ENCODE measurements around the gene OLFM3. TPM values are rescaled to one million over a fixed set of nuclear protein-coding genes. Genes with fewer than 3 reads are reported as not detected.

Gene OLFM3
- total RNA-seq, 2 experiments from 2014 or later: not detected

GRCh38 chr1:101928829-101929228 lies 67.9 kb downstream of the OLFM3 start:
- H3K9me3 Mint-ChIP-seq: peaks cover 2% of the 10 kb centered on the region
- POLR2A ChIA-PET: no interaction called here
- no peak overlapping the region for H3K4me3 Mint-ChIP-seq
- no peaks in the 10 kb centered on the region for H3K36me3 Mint-ChIP-seq
- ATAC-seq (ENCODE audit: low read depth) (no peak), DNase-seq (no peak)
- no peaks in the 10 kb centered on the region for H3K4me1 Mint-ChIP-seq
- no peak overlapping the region for H3K27ac Mint-ChIP-seq
- H3K27me3 Mint-ChIP-seq: no peaks in the 10 kb centered on the region

GRCh38 chr1:101924700-101925099 lies 72.0 kb downstream of the OLFM3 start:
- no peaks in the 10 kb centered on the region for H3K4me1 Mint-ChIP-seq
- DNase-seq (no peak), ATAC-seq (ENCODE audit: low read depth) (no peak)
- no peaks in the 10 kb centered on the region for H3K36me3 Mint-ChIP-seq
- POLR2A ChIA-PET: no interaction called here
- H3K4me3 Mint-ChIP-seq: no peak overlapping the region
- no peaks in the 10 kb centered on the region for H3K9me3 Mint-ChIP-seq
- H3K27ac Mint-ChIP-seq: no peak overlapping the region
- H3K27me3 Mint-ChIP-seq: no peaks in the 10 kb centered on the region

GRCh38 chr1:101920577-101920976 lies 76.1 kb downstream of the OLFM3 start:
- Mint-ChIP-seq H3K9me3 (no peaks in the 10 kb centered on the region), H3K27me3 (no peaks in the 10 kb centered on the region), H3K4me1 (no peaks in the 10 kb centered on the region), H3K36me3 (no peaks in the 10 kb centered on the region), H3K27ac (no peak overlapping the region), H3K4me3 (no peak overlapping the region)
- POLR2A ChIA-PET: no interaction called here
- ATAC-seq (ENCODE audit: low read depth) (no peak), DNase-seq (no peak)

GRCh38 chr1:101918277-101918676 lies 78.4 kb downstream of the OLFM3 start:
- H3K4me3 Mint-ChIP-seq: no peak overlapping the region
- H3K9me3 Mint-ChIP-seq: no peaks in the 10 kb centered on the region
- H3K27me3 Mint-ChIP-seq: no peaks in the 10 kb centered on the region
- ATAC-seq (ENCODE audit: low read depth) (no peak), DNase-seq (no peak)
- no peaks in the 10 kb centered on the region for H3K36me3 Mint-ChIP-seq
- no peaks in the 10 kb centered on the region for H3K4me1 Mint-ChIP-seq
- POLR2A ChIA-PET: no interaction called here
- H3K27ac Mint-ChIP-seq: no peak overlapping the region

GRCh38 chr1:101915597-101915996 lies 81.1 kb downstream of the OLFM3 start:
- H3K4me1 Mint-ChIP-seq: no peaks in the 10 kb centered on the region
- H3K27ac Mint-ChIP-seq: no peak overlapping the region
- ATAC-seq (ENCODE audit: low read depth) (no peak), DNase-seq (no peak)
- H3K27me3 Mint-ChIP-seq: no peaks in the 10 kb centered on the region
- H3K4me3 Mint-ChIP-seq: no peak overlapping the region
- H3K36me3 Mint-ChIP-seq: no peaks in the 10 kb centered on the region
- POLR2A ChIA-PET: no interaction called here
- H3K9me3 Mint-ChIP-seq: no peaks in the 10 kb centered on the region

- no peak for DNase-seq
- no peaks in the 10 kb centered on the region for H3K4me1 Mint-ChIP-seq
- H3K27me3 Mint-ChIP-seq: no peaks in the 10 kb centered on the region
- POLR2A ChIA-PET: no interaction called here
- no peak overlapping the region for H3K27ac Mint-ChIP-seq
- no peak overlapping the region for H3K4me3 Mint-ChIP-seq
- H3K36me3 Mint-ChIP-seq: no peaks in the 10 kb centered on the region
- no peak for ATAC-seq (ENCODE audit: low read depth)
- H3K9me3 Mint-ChIP-seq: no peaks in the 10 kb centered on the region
Observed at GRCh38 chr1:101914473-101915242, 82.1 kb downstream of the OLFM3 start.

GRCh38 chr1:101911894-101912293 lies 84.8 kb downstream of the OLFM3 start:
- Mint-ChIP-seq H3K36me3 (no peaks in the 10 kb centered on the region), H3K9me3 (no peaks in the 10 kb centered on the region), H3K4me3 (no peak overlapping the region), H3K27ac (no peak overlapping the region), H3K4me1 (no peaks in the 10 kb centered on the region), H3K27me3 (no peaks in the 10 kb centered on the region)
- no peak for ATAC-seq (ENCODE audit: low read depth)
- POLR2A ChIA-PET: no interaction called here
- no peak for DNase-seq

GRCh38 chr1:101908980-101909379 lies 87.7 kb downstream of the OLFM3 start:
- H3K4me3 Mint-ChIP-seq: no peak overlapping the region
- no peaks in the 10 kb centered on the region for H3K4me1 Mint-ChIP-seq
- H3K36me3 Mint-ChIP-seq: no peaks in the 10 kb centered on the region
- DNase-seq: no peak
- H3K27ac Mint-ChIP-seq: no peak overlapping the region
- no peaks in the 10 kb centered on the region for H3K27me3 Mint-ChIP-seq
- POLR2A ChIA-PET: no interaction called here
- no peaks in the 10 kb centered on the region for H3K9me3 Mint-ChIP-seq
- no peak for ATAC-seq (ENCODE audit: low read depth)

GRCh38 chr1:101907264-101907663 lies 89.5 kb downstream of the OLFM3 start:
- Mint-ChIP-seq H3K4me1 (no peaks in the 10 kb centered on the region), H3K27me3 (no peaks in the 10 kb centered on the region), H3K27ac (no peak overlapping the region), H3K4me3 (no peak overlapping the region), H3K36me3 (no peaks in the 10 kb centered on the region), H3K9me3 (no peaks in the 10 kb centered on the region)
- POLR2A ChIA-PET: no interaction called here
- ATAC-seq (ENCODE audit: low read depth) (no peak), DNase-seq (no peak)

- no peak overlapping the region for H3K4me3 Mint-ChIP-seq
- H3K4me1 Mint-ChIP-seq: no peaks in the 10 kb centered on the region
- H3K27me3 Mint-ChIP-seq: no peaks in the 10 kb centered on the region
- H3K9me3 Mint-ChIP-seq: no peaks in the 10 kb centered on the region
- H3K27ac Mint-ChIP-seq: no peak overlapping the region
- ATAC-seq (ENCODE audit: low read depth) (no peak), DNase-seq (no peak)
- POLR2A ChIA-PET: no interaction called here
- no peaks in the 10 kb centered on the region for H3K36me3 Mint-ChIP-seq
Observed at GRCh38 chr1:101905283-101905835, 91.4 kb downstream of the OLFM3 start.

- ATAC-seq (ENCODE audit: low read depth) (no peak), DNase-seq (no peak)
- Mint-ChIP-seq H3K27me3 (no peaks in the 10 kb centered on the region), H3K9me3 (no peaks in the 10 kb centered on the region), H3K27ac (no peak overlapping the region), H3K4me3 (no peak overlapping the region), H3K4me1 (no peaks in the 10 kb centered on the region), H3K36me3 (no peaks in the 10 kb centered on the region)
- POLR2A ChIA-PET: no interaction called here
Observed at GRCh38 chr1:101902199-101902598, 94.5 kb downstream of the OLFM3 start.

GRCh38 chr1:101898137-101898536 lies 98.6 kb downstream of the OLFM3 start:
- no peaks in the 10 kb centered on the region for H3K27me3 Mint-ChIP-seq
- ATAC-seq (ENCODE audit: low read depth) (no peak), DNase-seq (no peak)
- H3K36me3 Mint-ChIP-seq: no peaks in the 10 kb centered on the region
- H3K4me1 Mint-ChIP-seq: no peaks in the 10 kb centered on the region
- H3K9me3 Mint-ChIP-seq: no peaks in the 10 kb centered on the region
- POLR2A ChIA-PET: no interaction called here
- no peak overlapping the region for H3K27ac Mint-ChIP-seq
- no peak overlapping the region for H3K4me3 Mint-ChIP-seq

- DNase-seq (no peak), ATAC-seq (ENCODE audit: low read depth) (no peak)
- Mint-ChIP-seq H3K36me3 (no peaks in the 10 kb centered on the region), H3K27ac (no peak overlapping the region), H3K27me3 (no peaks in the 10 kb centered on the region), H3K4me3 (no peak overlapping the region), H3K9me3 (no peaks in the 10 kb centered on the region), H3K4me1 (no peaks in the 10 kb centered on the region)
- POLR2A ChIA-PET: no interaction called here
Observed at GRCh38 chr1:101884621-101885020, 112.1 kb downstream of the OLFM3 start.

GRCh38 chr1:101875891-101876290 lies 120.8 kb downstream of the OLFM3 start:
- no peak for DNase-seq
- Mint-ChIP-seq H3K4me1 (no peaks in the 10 kb centered on the region), H3K4me3 (no peak overlapping the region), H3K36me3 (no peaks in the 10 kb centered on the region), H3K27ac (no peak overlapping the region), H3K27me3 (peaks cover 2% of the 10 kb centered on the region), H3K9me3 (no peaks in the 10 kb centered on the region)
- POLR2A ChIA-PET: no interaction called here
- ATAC-seq (ENCODE audit: low read depth): no peak
